ENCODE results near the gene GABPB2.

The GABPB2 gene

DNA sequence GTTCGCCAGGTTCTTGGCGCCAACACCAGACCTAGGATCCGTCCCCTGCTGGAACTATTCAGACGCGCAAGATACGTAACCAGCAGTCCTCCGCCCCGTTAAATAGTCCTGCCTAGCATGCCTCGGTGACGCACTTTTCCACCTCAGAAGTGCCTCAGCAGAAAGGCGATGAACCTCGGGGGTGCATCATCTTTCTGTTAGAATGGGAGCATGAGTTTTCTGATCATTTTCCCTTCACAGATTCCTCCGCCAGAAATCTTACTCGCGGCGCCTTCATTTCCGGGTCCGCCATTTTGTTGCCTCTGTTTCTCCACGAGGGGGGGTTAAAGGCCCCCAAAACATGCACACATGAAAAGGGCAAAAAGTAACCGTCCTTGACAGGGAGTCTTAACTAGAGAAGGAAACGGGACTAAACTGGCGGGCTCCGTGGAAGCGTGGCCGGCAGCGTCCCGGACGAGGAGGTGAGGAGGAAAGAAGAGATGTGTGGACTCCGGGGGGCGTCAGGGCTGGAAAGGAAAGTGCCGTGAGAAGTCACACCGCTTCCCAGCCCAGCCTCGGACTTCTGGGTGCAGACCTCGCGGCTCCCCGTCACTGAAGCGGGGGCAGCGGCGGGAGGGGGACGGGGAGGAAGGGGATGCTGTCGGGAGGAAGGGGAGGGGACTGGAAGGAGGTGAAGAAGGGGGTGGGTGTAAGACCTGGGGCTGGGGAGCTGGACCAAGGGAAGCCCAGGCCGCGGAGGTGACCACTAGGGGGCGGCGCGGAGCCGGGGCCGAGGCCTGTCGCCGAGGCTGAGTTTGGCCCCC, at the start of gene GABPB2:
GABPB2 (plus strand) TSS at position 288 of the 803 bp plus-strand sequence. CDS start 17,429 bp downstream, outside the sequence.
- H3K27ac Mint-ChIP-seq = peak within 1 kb of the TSS; percentile 98
- H3K4me3 Mint-ChIP-seq = peak within 1 kb of the TSS; percentile 91
- peaks cover 34% of the 10 kb centered on the region for H3K36me3 Mint-ChIP-seq
- no peaks in the 10 kb centered on the region for H3K9me3 Mint-ChIP-seq
- peak; percentile 91 for ATAC-seq
- peaks cover 12% of the 10 kb centered on the region for H3K4me1 Mint-ChIP-seq
- peak; percentile 95 to 96 for DNase-seq (ENCODE audit: low spot score in 2 of 2)

DNA sequence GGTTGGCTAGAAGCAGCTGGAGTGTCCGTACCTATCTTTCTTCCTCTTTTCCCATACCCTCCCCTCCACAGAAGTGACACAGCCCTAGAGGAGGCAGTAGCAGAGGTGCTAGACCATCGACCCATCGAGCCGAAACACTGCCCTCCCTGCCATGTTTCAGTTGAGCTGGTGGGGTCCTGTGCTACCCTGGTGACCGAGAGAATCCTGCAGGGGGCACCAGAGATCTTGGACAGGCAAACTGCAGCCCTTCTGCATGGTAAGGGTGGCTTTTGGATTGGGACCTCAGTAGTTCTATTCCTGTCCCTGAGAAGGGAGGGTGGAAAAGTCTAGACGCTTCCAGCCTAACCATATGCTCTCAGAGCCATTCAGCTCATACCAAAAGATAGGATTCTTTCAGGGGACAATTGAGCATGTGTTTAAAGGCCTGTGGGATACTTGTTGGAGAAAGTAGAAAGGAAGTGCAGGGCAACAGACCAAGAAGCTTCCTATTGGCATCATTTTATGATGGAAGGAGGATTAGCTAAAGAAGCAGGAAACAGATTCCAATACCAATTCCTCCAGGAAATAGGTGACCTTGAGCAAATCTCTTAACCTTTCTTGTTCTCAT, 45.9 kb upstream of the GABPB2 start:
- peak; percentile 98 for ATAC-seq
- no peaks in the 10 kb centered on the region for H3K9me3 Mint-ChIP-seq
- H3K36me3 Mint-ChIP-seq = peaks cover 89% of the 10 kb centered on the region
- peak; percentile 72 to 89 for DNase-seq (ENCODE audit: low spot score in 2 of 2)
- peak overlapping the region; percentile 19 for H3K4me3 Mint-ChIP-seq
- H3K27ac Mint-ChIP-seq = peak overlapping the region; percentile 85
- H3K4me1 Mint-ChIP-seq = peaks cover 7% of the 10 kb centered on the region

- no peak for DNase-seq (ENCODE audit: low spot score in 2 of 2)
- H3K27ac Mint-ChIP-seq = no peak overlapping the region
- H3K4me1 Mint-ChIP-seq = peaks cover 7% of the 10 kb centered on the region
- peaks cover 95% of the 10 kb centered on the region for H3K36me3 Mint-ChIP-seq
- H3K9me3 Mint-ChIP-seq = no peaks in the 10 kb centered on the region
- no peak for ATAC-seq
- no peak overlapping the region for H3K4me3 Mint-ChIP-seq
These were observed 44.1 kb upstream of the GABPB2 start for GRCh38 chr1:151026460-151026859.

DNA sequence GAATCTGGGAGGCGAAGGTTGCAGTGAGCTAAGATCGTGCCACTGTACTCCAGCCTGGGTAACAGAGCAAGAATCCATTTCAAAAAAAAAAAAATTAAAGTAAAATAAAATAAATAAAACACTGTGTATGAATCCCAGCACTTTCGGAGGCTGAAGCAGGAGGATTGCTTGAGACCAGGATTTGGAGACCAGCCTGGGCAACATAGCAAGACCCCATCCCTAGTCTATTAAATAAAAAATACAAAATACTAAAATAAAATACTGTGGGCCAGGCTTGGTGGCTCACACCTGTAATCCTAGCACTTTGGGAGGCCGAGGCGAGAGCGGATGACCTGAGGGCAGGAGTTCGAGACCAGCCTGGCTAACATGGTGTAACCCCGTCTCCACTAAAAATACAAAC, 38.4 kb upstream of the GABPB2 start:
- peaks cover 7% of the 10 kb centered on the region for H3K4me1 Mint-ChIP-seq
- DNase-seq (ENCODE audit: low spot score in 2 of 2) (no peak), ATAC-seq (no peak)
- H3K9me3 Mint-ChIP-seq = no peaks in the 10 kb centered on the region
- H3K4me3 Mint-ChIP-seq = no peak overlapping the region
- H3K27ac Mint-ChIP-seq = no peak overlapping the region
- peaks cover 73% of the 10 kb centered on the region for H3K36me3 Mint-ChIP-seq

- Mint-ChIP-seq H3K27ac (peak overlapping the region; percentile 21), H3K9me3 (no peaks in the 10 kb centered on the region), H3K4me3 (no peak overlapping the region), H3K4me1 (peaks cover 7% of the 10 kb centered on the region), H3K36me3 (peaks cover 45% of the 10 kb centered on the region)
- DNase-seq (ENCODE audit: low spot score in 2 of 2) = no peak
- no peak for ATAC-seq
These were observed 35.4 kb upstream of the GABPB2 start for GRCh38 chr1:151035167-151035566.

- Mint-ChIP-seq H3K36me3 (peaks cover 33% of the 10 kb centered on the region), H3K27ac (peak within 1 kb of the TSS; percentile 21), H3K4me3 (no peak within 1 kb of the TSS), H3K9me3 (no peaks in the 10 kb centered on the region), H3K4me1 (peaks cover 7% of the 10 kb centered on the region)
- no peak for ATAC-seq
- DNase-seq (ENCODE audit: low spot score in 2 of 2) = no peak
These were observed 34.2 kb upstream of the GABPB2 start, which contains the start of gene BNIPL for GRCh38 chr1:151036356-151036755. Gene BNIPL (plus strand): TSS chr1:151036586. CDS start chr1:151036726, 140 bp downstream.

GRCh38 chr1:151037032-151037431, 33.5 kb upstream of the GABPB2 start:
- H3K27ac Mint-ChIP-seq = no peak overlapping the region
- H3K4me1 Mint-ChIP-seq = peaks cover 7% of the 10 kb centered on the region
- no peaks in the 10 kb centered on the region for H3K9me3 Mint-ChIP-seq
- ATAC-seq (no peak), DNase-seq (ENCODE audit: low spot score in 2 of 2) (no peak)
- H3K36me3 Mint-ChIP-seq = peaks cover 29% of the 10 kb centered on the region
- no peak overlapping the region for H3K4me3 Mint-ChIP-seq

- Mint-ChIP-seq H3K4me1 (peaks cover 21% of the 10 kb centered on the region), H3K9me3 (no peaks in the 10 kb centered on the region), H3K4me3 (no peak overlapping the region), H3K27ac (no peak overlapping the region), H3K36me3 (peaks cover 10% of the 10 kb centered on the region)
- DNase-seq (ENCODE audit: low spot score in 2 of 2) (no peak), ATAC-seq (no peak)
These were observed 31.0 kb upstream of the GABPB2 start for GRCh38 chr1:151039521-151039920.

DNA sequence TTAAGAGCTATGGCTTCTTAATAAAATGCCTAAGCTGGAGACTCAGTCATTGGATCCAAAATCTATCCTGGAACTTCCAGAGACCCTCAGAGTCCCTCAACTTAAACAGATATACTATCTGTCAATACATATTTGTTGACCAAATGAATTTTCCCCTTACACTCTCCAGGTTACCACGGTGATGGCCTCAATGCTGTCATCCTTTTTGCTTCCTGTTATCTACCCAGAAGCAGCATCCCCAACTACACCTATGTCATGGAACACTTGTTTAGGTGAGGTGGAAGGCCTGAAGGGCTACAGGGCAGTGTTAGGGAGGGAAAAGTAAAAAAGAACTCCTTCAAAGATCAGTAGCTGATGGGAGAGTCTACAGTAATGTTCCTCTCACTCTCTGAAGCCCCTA, 27.4 kb upstream of the GABPB2 start:
- Mint-ChIP-seq H3K36me3 (peaks cover 11% of the 10 kb centered on the region), H3K27ac (peak overlapping the region; percentile 61), H3K9me3 (no peaks in the 10 kb centered on the region), H3K4me3 (no peak overlapping the region), H3K4me1 (peaks cover 35% of the 10 kb centered on the region)
- ATAC-seq (peak; percentile 17), DNase-seq (ENCODE audit: low spot score in 2 of 2) (no peak)

- Mint-ChIP-seq H3K9me3 (no peaks in the 10 kb centered on the region), H3K4me1 (peaks cover 53% of the 10 kb centered on the region), H3K4me3 (peak within 1 kb of the TSS; percentile 91), H3K36me3 (peaks cover 38% of the 10 kb centered on the region), H3K27ac (peak within 1 kb of the TSS; percentile 93)
- ATAC-seq (peak; percentile 81), DNase-seq (ENCODE audit: low spot score in 2 of 2) (peak; percentile 40 to 73)
These were observed 23.0 kb upstream of the GABPB2 start, which contains the start of gene C1orf56 for GRCh38 chr1:151047591-151047924. Gene C1orf56 (plus strand): TSS chr1:151047751. CDS start chr1:151047848, 97 bp downstream.

GRCh38 chr1:151047925-151048644, 22.5 kb upstream of the GABPB2 start:
- peak overlapping the region; percentile 93 for H3K27ac Mint-ChIP-seq
- peak; percentile 85 for ATAC-seq
- H3K4me3 Mint-ChIP-seq = peak overlapping the region; percentile 91
- no peaks in the 10 kb centered on the region for H3K9me3 Mint-ChIP-seq
- peak; percentile 48 to 84 for DNase-seq (ENCODE audit: low spot score in 2 of 2)
- peaks cover 44% of the 10 kb centered on the region for H3K36me3 Mint-ChIP-seq
- H3K4me1 Mint-ChIP-seq = peaks cover 48% of the 10 kb centered on the region

DNA sequence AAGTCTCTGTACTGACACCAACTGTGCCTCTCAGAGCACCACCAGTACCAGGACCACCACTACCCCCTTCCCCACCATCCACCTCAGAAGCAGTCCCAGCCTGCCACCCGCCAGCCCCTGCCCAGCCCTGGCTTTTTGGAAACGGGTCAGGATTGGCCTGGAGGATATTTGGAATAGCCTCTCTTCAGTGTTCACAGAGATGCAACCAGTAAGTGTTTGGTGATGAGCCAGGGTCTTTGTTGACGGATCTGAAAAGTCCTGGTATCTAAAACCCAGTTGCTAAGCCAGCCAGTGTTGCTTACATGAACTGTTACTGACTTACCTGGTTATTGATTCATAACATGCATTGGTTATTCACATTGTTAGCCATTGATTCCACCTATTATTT, 21.9 kb upstream of the GABPB2 start:
- Mint-ChIP-seq H3K9me3 (no peaks in the 10 kb centered on the region), H3K27ac (peak overlapping the region; percentile 93), H3K4me1 (peaks cover 43% of the 10 kb centered on the region), H3K36me3 (peaks cover 49% of the 10 kb centered on the region), H3K4me3 (peak overlapping the region; percentile 91)
- DNase-seq (ENCODE audit: low spot score in 2 of 2) = no peak
- ATAC-seq = no peak

GRCh38 chr1:151049458-151049857, 21.1 kb upstream of the GABPB2 start:
- H3K9me3 Mint-ChIP-seq = no peaks in the 10 kb centered on the region
- peaks cover 57% of the 10 kb centered on the region for H3K36me3 Mint-ChIP-seq
- no peak for ATAC-seq
- peaks cover 42% of the 10 kb centered on the region for H3K4me1 Mint-ChIP-seq
- peak overlapping the region; percentile 91 for H3K4me3 Mint-ChIP-seq
- no peak for DNase-seq (ENCODE audit: low spot score in 2 of 2)
- peak overlapping the region; percentile 43 for H3K27ac Mint-ChIP-seq

DNA sequence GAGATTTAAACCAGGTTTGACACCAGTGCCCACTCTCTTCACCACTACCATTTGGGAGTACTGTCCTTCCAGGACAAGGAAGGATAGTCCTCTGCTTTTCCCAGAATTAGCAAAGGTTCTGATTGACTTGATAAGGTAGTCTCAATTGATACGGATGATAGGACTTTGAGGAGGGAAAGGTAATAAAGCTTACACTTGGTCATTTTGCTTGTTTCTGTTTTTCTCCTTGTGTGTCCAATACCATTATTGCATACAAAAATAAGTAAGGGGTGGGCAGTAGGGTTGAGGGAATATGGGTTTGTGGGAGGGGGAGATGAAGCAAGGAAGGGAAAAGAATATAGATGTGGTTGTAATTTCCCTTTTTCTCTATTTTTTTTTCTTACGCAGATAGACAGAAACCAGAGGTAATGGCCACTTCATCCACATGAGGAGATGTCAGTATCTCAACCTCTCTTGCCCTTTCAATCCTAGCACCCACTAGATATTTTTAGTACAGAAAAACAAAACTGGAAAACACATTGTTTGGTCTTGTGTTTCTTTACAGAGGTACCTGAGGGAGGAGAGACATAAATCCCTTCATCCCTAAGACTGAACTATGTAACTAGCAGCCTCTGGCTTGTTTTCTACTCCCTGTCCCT, 20.4 kb upstream of the GABPB2 start:
- H3K9me3 Mint-ChIP-seq = no peaks in the 10 kb centered on the region
- no peak for ATAC-seq
- no peak for DNase-seq (ENCODE audit: low spot score in 2 of 2)
- H3K27ac Mint-ChIP-seq = peak overlapping the region; percentile 43
- H3K36me3 Mint-ChIP-seq = peaks cover 65% of the 10 kb centered on the region
- peaks cover 49% of the 10 kb centered on the region for H3K4me1 Mint-ChIP-seq
- no peak overlapping the region for H3K4me3 Mint-ChIP-seq

Data from stimulated activated effector memory CD8-positive, alpha-beta T cell treated with anti-CD3 and anti-CD28 coated beads, Interleukin-12 subunit alpha, Interleukin-12 subunit beta, amount 100 ng/mL, for 72 hours (primary cell).